Adrenal gland (tissue), 12 donors: Measurements from ENCODE around the gene OR52B4. TPM values are rescaled to one million over a fixed set of nuclear protein-coding genes. Genes with fewer than 3 reads are reported as not detected.
"Not testable (repeated sequence)": the region's sequence is repeated elsewhere in the genome, so short reads cannot be mapped to it uniquely, and the experiment has no call there.

ENCODE experiments used
- DNase-seq, 7 donors: peaks; one replicate each; pipeline ENCODE4 v3.0.0-alpha.2; 2019 to 2020
- H3K27ac ChIP-seq, 5 donors: fragments of 200-600 bp; sonication (generic) in 4 of 5; 1 replicate in 3 of 5; 2 replicates in 2 of 5; pipeline versions ENCODE4 v1.5.1 to v1.8.0; 2016 to 2020; ENCODE audit warnings: mild to moderate bottlenecking in 1 of 5
- H3K27me3 ChIP-seq: fragments of 200-600 bp; 2 replicates; pipeline ENCODE4 v1.8.0; 2021
- H3K36me3 ChIP-seq, 2 donors: fragments of 200-600 bp; replicated peaks in 1 of 2; 1 replicate in 1 of 2; 2 replicates in 1 of 2; pipeline versions ENCODE4 v1.5.1 to v1.8.0; 2018 to 2022
- H3K4me1 ChIP-seq, 2 donors: fragments of 200-600 bp; replicated peaks in 1 of 2; 1 replicate in 1 of 2; 2 replicates in 1 of 2; pipeline versions ENCODE4 v1.5.1 to v1.8.0; 2018 to 2021
- H3K4me3 ChIP-seq, 4 donors: fragments of 200-600 bp; sonication (generic) in 3 of 4; one replicate each; pipeline ENCODE4 v1.5.1; 2016 to 2018
- H3K9me3 ChIP-seq, 3 donors: fragments of 200-600 bp; sonication (generic) in 1 of 3; replicated peaks in 1 of 3; 1 replicate in 2 of 3; 2 replicates in 1 of 3; pipeline versions ENCODE4 v1.5.1 to v1.8.0; 2016 to 2021
- POLR2A ChIP-seq, 2 donors: fragments of 450-650 bp; IDR thresholded peaks; one replicate each; pipeline ENCODE4 v1.6.1; 2017; ENCODE audit warnings: antibody characterized with exemption in 2 of 2, mild to moderate bottlenecking in 2 of 2, moderate library complexity in 1 of 2
- WGBS, 4 donors: extraction: QIAGEN DNeasy Blood & Tissue Kit in 2 of 4; methylation state at CpG; one replicate each; pipeline versions ENCODE4 v1.1.5 to v1.1.7; 2013 to 2017; 5-methylcytosine and 5-hydroxymethylcytosine counted together
- intact Hi-C, 2 donors: fragments of 100-400 bp; cut with DNase I; formaldehyde crosslinking; loops; one replicate each; pipeline versions ENCODE4 v1.14.1 to v1.15.0; 2022 to 2023
- polyA plus RNA-seq, 3 donors: library from polyadenylated mRNA; stranded (reverse); fragments of 200-250 nt in 2 of 3; fragments of 350-450 nt in 1 of 3; fragmentation: Illumina TruSeq in 1 of 3; extraction: RNeasy Lipid Tissue Mini Kit (QIAGEN cat#74804) in 1 of 3; gene quantifications; one replicate each; pipeline ENCODE4 v1.2.3, GENCODE V29; 2013 to 2014
- total RNA-seq, 9 donors: library from RNA; depleted of rRNA in 4 of 9; stranded (reverse); fragments of >200 nt in 4 of 9; fragments of 120-200 nt in 1 of 9; fragmentation: NEBNext Ultra II Directional in 1 of 9; extraction: Animal tissue kit (Norgen Biotek cat#: 25700) in 1 of 9; gene quantifications; one replicate each; pipeline versions ENCODE4 v1.1.0 to v1.2.4, GENCODE V29; 2013 to 2023
- TF ChIP-seq, protein P1 (sequence below), 6 experiments: fragments of 450-650 bp in 4 of 6; fragments of 200-600 bp in 2 of 6; sonication (generic) in 1 of 6; IDR thresholded peaks; 1 replicate in 5 of 6; 2 replicates in 1 of 6; pipeline versions ENCODE4 v1.5.1 to v1.8.0; 2016 to 2021; ENCODE audit warnings: antibody characterized with exemption in 6 of 6, mild to moderate bottlenecking in 2 of 6, moderate library complexity in 1 of 6
- donor health status: healthy with polysubstance abuse.
- donor health status: Bipolar disorder and iron deficiency.
- donor health status: DM: yes; HTN: yes; CAD: no.
- donor health status: DM: no; HTN: no; CAD: no.
- donor health status: DM: no; HTN: no; CAD: no.
- donor health status: DM: yes; HTN: yes; CAD: no.

OR52B4 gene
- total and polyA plus RNA-seq, 12 donors = not detected

DNA sequence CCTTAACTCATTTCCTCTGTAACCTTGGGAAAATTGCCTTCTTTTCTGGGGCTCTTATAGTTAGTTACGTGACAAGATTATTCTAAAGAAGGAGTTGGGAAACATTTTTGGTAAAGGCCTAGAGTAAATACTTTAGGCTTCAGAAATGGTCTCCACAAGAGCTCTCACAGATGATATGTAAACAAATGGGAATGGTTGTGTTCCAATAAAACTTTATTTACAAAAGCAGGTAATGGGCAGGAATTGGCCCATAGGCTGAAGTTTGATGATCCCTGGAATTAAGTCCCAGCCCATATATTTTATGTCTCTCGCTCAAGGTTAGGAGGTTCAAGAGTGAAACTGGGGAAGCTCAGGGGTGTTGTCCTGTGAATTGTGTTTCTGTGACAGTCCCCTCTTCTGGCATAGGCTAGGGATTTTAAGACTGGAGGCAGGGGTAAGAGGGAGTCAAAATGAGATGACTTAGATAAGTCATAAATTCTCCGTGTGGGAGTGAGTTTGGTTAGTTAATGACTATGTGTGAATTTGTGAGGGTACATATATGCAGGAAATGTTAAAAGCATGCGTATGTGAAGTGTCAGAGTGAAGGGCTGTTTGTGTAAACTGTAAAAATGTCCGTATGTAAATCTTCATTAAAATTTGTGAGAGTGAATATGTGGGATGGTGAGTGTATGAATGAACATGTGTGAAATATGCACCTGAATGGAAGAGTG is 7.4 kb upstream of the OR52B4 start:
- WGBS, 4 donors = 72 to 85% (median 74%) methylated on average over 5 of the region's 5 CpGs
- H3K27me3 ChIP-seq = no peaks in the 10 kb centered on the region
- TF ChIP-seq, protein P1, sequence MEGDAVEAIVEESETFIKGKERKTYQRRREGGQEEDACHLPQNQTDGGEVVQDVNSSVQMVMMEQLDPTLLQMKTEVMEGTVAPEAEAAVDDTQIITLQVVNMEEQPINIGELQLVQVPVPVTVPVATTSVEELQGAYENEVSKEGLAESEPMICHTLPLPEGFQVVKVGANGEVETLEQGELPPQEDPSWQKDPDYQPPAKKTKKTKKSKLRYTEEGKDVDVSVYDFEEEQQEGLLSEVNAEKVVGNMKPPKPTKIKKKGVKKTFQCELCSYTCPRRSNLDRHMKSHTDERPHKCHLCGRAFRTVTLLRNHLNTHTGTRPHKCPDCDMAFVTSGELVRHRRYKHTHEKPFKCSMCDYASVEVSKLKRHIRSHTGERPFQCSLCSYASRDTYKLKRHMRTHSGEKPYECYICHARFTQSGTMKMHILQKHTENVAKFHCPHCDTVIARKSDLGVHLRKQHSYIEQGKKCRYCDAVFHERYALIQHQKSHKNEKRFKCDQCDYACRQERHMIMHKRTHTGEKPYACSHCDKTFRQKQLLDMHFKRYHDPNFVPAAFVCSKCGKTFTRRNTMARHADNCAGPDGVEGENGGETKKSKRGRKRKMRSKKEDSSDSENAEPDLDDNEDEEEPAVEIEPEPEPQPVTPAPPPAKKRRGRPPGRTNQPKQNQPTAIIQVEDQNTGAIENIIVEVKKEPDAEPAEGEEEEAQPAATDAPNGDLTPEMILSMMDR (IDR thresholded peaks at IDR 0.05) = no peak
- no peak for TF ChIP-seq POLR2A (IDR thresholded peaks at IDR 0.05)
- H3K9me3 ChIP-seq = no peaks in the 10 kb centered on the region
- no peaks in the 10 kb centered on the region for H3K36me3 ChIP-seq
- intact Hi-C loops = no loop called here
- DNase-seq = no peak
- H3K4me1 ChIP-seq = no peaks in the 10 kb centered on the region
- H3K27ac ChIP-seq = no peak overlapping the region
- H3K4me3 ChIP-seq = no peak overlapping the region

DNA sequence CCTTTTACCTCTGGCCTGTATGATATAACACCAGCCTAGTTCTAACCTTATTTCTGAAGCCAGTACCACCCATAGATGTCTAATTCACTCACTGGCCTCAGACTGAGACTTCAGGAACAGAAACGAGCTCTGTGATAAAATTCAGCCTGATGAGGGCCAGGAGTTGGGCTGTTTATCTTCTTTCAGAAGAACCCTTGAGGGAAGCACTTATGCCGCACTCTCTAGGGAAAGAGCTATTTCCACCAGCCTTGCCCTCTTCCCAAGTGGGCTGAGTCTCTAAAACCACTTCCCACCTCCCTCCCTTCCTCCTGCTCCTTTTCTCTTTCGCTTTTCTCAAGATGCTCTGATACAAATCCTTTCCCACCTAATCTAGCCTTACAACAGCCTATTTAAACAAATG is 2.0 kb upstream of the OR52B4 start:
- 60 to 76% (median 62%) methylated on average over 3 of the region's 3 CpGs for WGBS, 4 donors
- no peak for DNase-seq
- intact Hi-C loops = no loop called here
- Histone ChIP-seq H3K27ac (no peak overlapping the region), H3K4me3 (no peak overlapping the region), H3K36me3 (no peaks in the 10 kb centered on the region), H3K9me3 (no peaks in the 10 kb centered on the region), H3K27me3 (no peaks in the 10 kb centered on the region), H3K4me1 (no peaks in the 10 kb centered on the region)
- TF ChIP-seq, protein P1 (IDR thresholded peaks at IDR 0.05) = no peak
- TF ChIP-seq POLR2A (IDR thresholded peaks at IDR 0.05) = no peak

DNA sequence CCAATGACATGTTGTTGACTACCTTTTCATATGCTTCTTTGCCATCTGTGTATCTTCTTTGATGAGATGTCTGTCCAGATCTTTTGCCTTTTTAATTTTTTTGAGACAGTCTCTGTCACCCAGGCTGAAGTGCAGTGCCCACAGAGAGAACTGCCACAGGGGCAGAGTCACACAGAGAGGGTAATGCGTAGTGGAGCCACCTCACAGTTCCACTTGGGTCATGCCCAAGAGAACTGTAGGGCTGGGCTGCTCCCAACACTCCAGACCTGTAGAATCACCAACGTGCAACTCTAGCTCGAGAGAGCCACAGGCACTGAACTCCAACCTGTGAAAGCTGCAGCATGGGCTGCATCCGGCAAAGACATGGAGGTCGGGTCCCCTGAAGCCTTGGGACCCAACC is 20.0 kb downstream of the OR52B4 start:
- WGBS, 4 donors = 62 to 71% methylated on average over 1 of the region's 5 CpGs; no CpG with 5 or more reads in 2 of the 4 donors
- H3K27me3 ChIP-seq, H3K4me3 ChIP-seq, DNase-seq, intact Hi-C loops, H3K27ac ChIP-seq, H3K36me3 ChIP-seq, H3K4me1 ChIP-seq, H3K9me3 ChIP-seq: not testable (repeated sequence)

DNA sequence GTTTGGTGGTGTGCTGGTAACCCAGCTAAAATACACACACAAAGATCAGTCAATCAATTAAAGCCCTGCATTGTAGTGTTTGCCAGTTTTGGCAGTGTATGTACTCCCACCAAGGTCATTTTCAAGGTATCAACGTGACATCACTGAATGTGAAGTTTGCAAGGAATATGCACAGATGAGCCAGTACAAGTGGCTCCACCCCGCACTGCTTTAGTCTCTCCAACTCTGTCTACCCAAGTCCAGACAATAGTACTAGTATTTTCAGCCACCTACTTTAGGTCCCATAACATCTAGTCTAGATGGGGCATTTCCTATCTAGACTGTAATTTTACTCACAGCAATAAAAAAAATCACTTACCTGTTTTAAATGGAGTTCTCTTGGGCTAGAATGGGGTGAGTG is 22.8 kb downstream of the OR52B4 start:
- H3K4me1 ChIP-seq, H3K4me3 ChIP-seq, H3K27me3 ChIP-seq, intact Hi-C loops, H3K9me3 ChIP-seq, H3K36me3 ChIP-seq, H3K27ac ChIP-seq, DNase-seq: not testable (repeated sequence)
- WGBS, 4 donors = 78 to 100% (median 83%) methylated on average over 1 to 2 of the region's 2 CpGs

DNA sequence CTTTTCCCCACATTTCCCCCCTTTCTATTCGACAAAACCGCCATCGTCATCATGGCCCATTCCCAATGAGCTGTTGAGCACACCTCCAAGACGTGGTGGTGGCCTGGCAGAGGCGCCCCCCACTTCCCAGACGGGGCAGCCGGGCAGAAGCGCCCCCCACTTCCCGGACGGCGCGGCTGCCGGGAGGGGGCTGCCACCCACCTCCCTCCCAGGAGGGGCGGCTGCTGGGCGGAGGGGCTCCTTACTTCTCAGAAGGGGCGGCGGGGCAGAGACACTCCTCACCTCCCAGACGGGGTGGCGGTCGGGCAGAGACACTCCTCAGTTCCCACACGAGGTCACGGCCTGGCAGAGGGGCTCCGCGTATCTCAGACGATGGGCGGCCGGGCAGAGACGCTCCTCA is 33.8 kb downstream of the OR52B4 start:
- 91 to 94% methylated on average over 19 to 24 of the region's 28 CpGs; no CpG with 5 or more reads in 2 of the 4 donors for WGBS, 4 donors
- H3K36me3 ChIP-seq, H3K4me3 ChIP-seq, H3K4me1 ChIP-seq, H3K27me3 ChIP-seq, intact Hi-C loops, H3K27ac ChIP-seq, H3K9me3 ChIP-seq, DNase-seq: not testable (repeated sequence)

Other genes starting within 250 kb of the OR52B4 start
- gene TRIM21, start 25.3 kb upstream of the OR52B4 start, total RNA-seq = 10 to 100 TPM; 11.0 to 24.3 (median 16.5) TPM
- gene TRIM21, start 25.3 kb upstream of the OR52B4 start, polyA plus RNA-seq = 10 to 100 TPM; 14.7 to 21.7 (median 16.2) TPM
- under 1 TPM in 1 of 9 donors, not detected in 8; 0.28 TPM for gene OR52K2, start 80.9 kb upstream of the OR52B4 start, total RNA-seq
- gene OR52K2, start 80.9 kb upstream of the OR52B4 start, polyA plus RNA-seq = not detected
- gene OR52K1, start 114.3 kb upstream of the OR52B4 start, total RNA-seq = under 1 TPM in 1 of 9 donors, not detected in 8; 0.84 TPM
- gene OR52K1, start 114.3 kb upstream of the OR52B4 start, polyA plus RNA-seq = not detected
- not detected for gene OR52M1, start 176.8 kb upstream of the OR52B4 start, total RNA-seq
- gene OR52M1, start 176.8 kb upstream of the OR52B4 start, polyA plus RNA-seq = not detected
- gene OR52I2, start 213.4 kb upstream of the OR52B4 start, total RNA-seq = not detected
- not detected for gene OR52I2, start 213.4 kb upstream of the OR52B4 start, polyA plus RNA-seq
- not detected for gene OR52I1, start 225.7 kb upstream of the OR52B4 start, total RNA-seq
- gene OR52I1, start 225.7 kb upstream of the OR52B4 start, polyA plus RNA-seq = not detected
- 10 to 100 TPM in 7 of 9 donors, 1 to 10 TPM in 2; 6.4 to 23.3 (median 14.9) TPM for gene TRIM68, start 239.8 kb upstream of the OR52B4 start, total RNA-seq
- 10 to 100 TPM in 1 of 3 donors, 1 to 10 TPM in 2; 2.8 to 11.8 (median 5.1) TPM for gene TRIM68, start 239.8 kb upstream of the OR52B4 start, polyA plus RNA-seq